ENCODE measurements around the gene TUBB4B. TPM values are rescaled to one million over a fixed set of nuclear protein-coding genes. Genes with fewer than 3 reads are reported as not detected.
A peak's percentile ranks its signal among the peaks of the same experiment; 100 is the strongest.

Gene TUBB4B
- 329 and 336 TPM in 2 replicates for total RNA-seq
- long read RNA-seq, transcript TUBB4B-201 (4 exons, 1,637 nt): major isoform, 375 of 391 reads
- long read RNA-seq, partial matches to known transcripts: 15 of 391 reads
- long read RNA-seq, other reads (novel, unspliced or antisense): 1 of 391 reads

- Mint-ChIP-seq H3K4me1 (peaks cover 24% of the 10 kb centered on the region), H3K9me3 (no peaks in the 10 kb centered on the region), H3K27me3 (ENCODE audit: low read depth) (peaks cover 4% of the 10 kb centered on the region), H3K36me3 (ENCODE audit: low read depth) (peaks cover 11% of the 10 kb centered on the region), H3K4me3 (peak within 1 kb of the TSS; percentile 97), H3K27ac (ENCODE audit: unreplicated experiment) (no peak within 1 kb of the TSS)
- peak; percentile 95 for DNase-seq (ENCODE audit: low read depth, low spot score)
- TF ChIP-seq CTCF (conservative IDR thresholded peaks at IDR 0.05): no peak
Measured at GRCh38 chr9:137240841-137241489, at the start of gene TUBB4B. Gene TUBB4B, plus strand, starts transcription at chr9:137241287. Its CDS starts 74 bp downstream, at chr9:137241361.

- Mint-ChIP-seq H3K36me3 (ENCODE audit: low read depth) (no peaks in the 10 kb centered on the region), H3K4me1 (peaks cover 18% of the 10 kb centered on the region), H3K4me3 (no peak overlapping the region), H3K27me3 (ENCODE audit: low read depth) (no peaks in the 10 kb centered on the region), H3K9me3 (no peaks in the 10 kb centered on the region), H3K27ac (ENCODE audit: unreplicated experiment) (no peak overlapping the region)
- no peak for TF ChIP-seq CTCF (conservative IDR thresholded peaks at IDR 0.05)
- no peak for DNase-seq (ENCODE audit: low read depth, low spot score)
Measured at GRCh38 chr9:137191691-137192447, 49.2 kb upstream of the TUBB4B start.

GRCh38 chr9:137192448-137192780 lies 48.7 kb upstream of the TUBB4B start:
- DNase-seq (ENCODE audit: low read depth, low spot score): no peak
- Mint-ChIP-seq H3K27ac (ENCODE audit: unreplicated experiment) (no peak overlapping the region), H3K27me3 (ENCODE audit: low read depth) (no peaks in the 10 kb centered on the region), H3K36me3 (ENCODE audit: low read depth) (no peaks in the 10 kb centered on the region), H3K9me3 (no peaks in the 10 kb centered on the region), H3K4me1 (peaks cover 13% of the 10 kb centered on the region), H3K4me3 (no peak overlapping the region)
- TF ChIP-seq CTCF (conservative IDR thresholded peaks at IDR 0.05): no peak

- DNase-seq (ENCODE audit: low read depth, low spot score): no peak
- Mint-ChIP-seq H3K27me3 (ENCODE audit: low read depth) (no peaks in the 10 kb centered on the region), H3K36me3 (ENCODE audit: low read depth) (no peaks in the 10 kb centered on the region), H3K9me3 (no peaks in the 10 kb centered on the region), H3K27ac (ENCODE audit: unreplicated experiment) (no peak overlapping the region), H3K4me3 (no peak overlapping the region), H3K4me1 (peaks cover 10% of the 10 kb centered on the region)
- TF ChIP-seq CTCF (conservative IDR thresholded peaks at IDR 0.05): no peak
Measured at GRCh38 chr9:137192859-137193258, 48.2 kb upstream of the TUBB4B start.

GRCh38 chr9:137193771-137194170 lies 47.3 kb upstream of the TUBB4B start:
- Mint-ChIP-seq H3K4me1 (peaks cover 10% of the 10 kb centered on the region), H3K27ac (ENCODE audit: unreplicated experiment) (no peak overlapping the region), H3K4me3 (peak overlapping the region; percentile 54), H3K9me3 (no peaks in the 10 kb centered on the region), H3K27me3 (ENCODE audit: low read depth) (no peaks in the 10 kb centered on the region), H3K36me3 (ENCODE audit: low read depth) (no peaks in the 10 kb centered on the region)
- no peak for DNase-seq (ENCODE audit: low read depth, low spot score)
- no peak for TF ChIP-seq CTCF (conservative IDR thresholded peaks at IDR 0.05)
